Spleen (tissue), 7 donors: ENCODE measurements around the gene VWF.

ENCODE experiments used
- POLR2A ChIP-seq, 3 donors: fragments of 450-650 bp; IDR thresholded peaks; one replicate each; pipeline ENCODE4 v1.5.1; 2017; ENCODE audit warnings: antibody characterized with exemption in 3 of 3, mild to moderate bottlenecking in 1 of 3
- POLR2AphosphoS5 ChIP-seq, 3 donors: sonication (generic); formaldehyde crosslinking; IDR thresholded peaks; one replicate each; pipeline ENCODE4 v1.5.1; 2017; ENCODE audit warnings: antibody characterized with exemption in 3 of 3
- TF ChIP-seq, protein P1 (sequence below), 11 experiments: fragments of 200-600 bp in 7 of 11; fragments of 450-650 bp in 4 of 11; sonication (generic) in 4 of 11; IDR thresholded peaks in 8 of 11; conservative IDR thresholded peaks in 3 of 11; 1 replicate in 7 of 11; 2 replicates in 4 of 11; pipeline versions ENCODE4 v1.4.0 to v1.8.0; 2016 to 2021; ENCODE audit warnings: antibody characterized with exemption in 11 of 11, inconsistent platforms in 4 of 11, mild to moderate bottlenecking in 1 of 11
- donor health status: DM: no; HTN: no; CAD: no; lungs with moderate emphysema.
- donor health status: DM: no; HTN: no; CAD: no.
- donor health status: DM: no; HTN: no; CAD: no.

DNA sequence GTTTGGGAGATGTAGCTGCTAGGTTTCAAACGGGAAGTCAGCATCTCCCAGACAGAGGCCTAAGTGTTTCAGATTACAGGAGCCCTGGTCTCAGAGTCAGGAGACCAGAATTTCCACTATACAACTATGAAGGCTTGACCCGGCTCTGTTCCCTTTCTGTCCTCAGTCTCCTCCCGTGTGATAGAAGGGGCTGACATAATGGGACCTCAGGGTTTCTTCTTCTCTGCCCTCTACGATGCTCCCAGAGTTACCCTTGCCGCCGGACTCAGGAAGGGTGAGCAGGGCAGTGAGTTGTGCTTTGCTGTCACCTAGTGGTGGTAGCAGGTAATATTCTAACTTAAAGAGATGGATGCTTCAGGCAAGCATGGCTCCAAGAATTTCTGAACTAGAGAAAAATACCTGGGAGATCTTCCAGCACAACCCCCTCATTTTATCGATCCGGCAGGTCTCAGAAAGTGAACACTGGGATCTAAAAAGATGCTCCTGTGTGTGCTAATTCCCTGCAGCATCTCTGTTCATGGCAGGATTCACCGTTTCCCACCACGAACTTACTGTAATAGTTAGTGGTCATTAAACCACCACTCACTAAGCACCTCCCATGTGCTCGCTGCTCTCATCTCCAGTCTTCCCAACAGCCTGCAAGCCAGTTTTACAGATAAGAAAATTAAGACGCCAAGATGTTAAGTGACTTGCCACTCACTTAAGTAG is 84.4 kb downstream of the VWF start:
- TF ChIP-seq, protein P1, sequence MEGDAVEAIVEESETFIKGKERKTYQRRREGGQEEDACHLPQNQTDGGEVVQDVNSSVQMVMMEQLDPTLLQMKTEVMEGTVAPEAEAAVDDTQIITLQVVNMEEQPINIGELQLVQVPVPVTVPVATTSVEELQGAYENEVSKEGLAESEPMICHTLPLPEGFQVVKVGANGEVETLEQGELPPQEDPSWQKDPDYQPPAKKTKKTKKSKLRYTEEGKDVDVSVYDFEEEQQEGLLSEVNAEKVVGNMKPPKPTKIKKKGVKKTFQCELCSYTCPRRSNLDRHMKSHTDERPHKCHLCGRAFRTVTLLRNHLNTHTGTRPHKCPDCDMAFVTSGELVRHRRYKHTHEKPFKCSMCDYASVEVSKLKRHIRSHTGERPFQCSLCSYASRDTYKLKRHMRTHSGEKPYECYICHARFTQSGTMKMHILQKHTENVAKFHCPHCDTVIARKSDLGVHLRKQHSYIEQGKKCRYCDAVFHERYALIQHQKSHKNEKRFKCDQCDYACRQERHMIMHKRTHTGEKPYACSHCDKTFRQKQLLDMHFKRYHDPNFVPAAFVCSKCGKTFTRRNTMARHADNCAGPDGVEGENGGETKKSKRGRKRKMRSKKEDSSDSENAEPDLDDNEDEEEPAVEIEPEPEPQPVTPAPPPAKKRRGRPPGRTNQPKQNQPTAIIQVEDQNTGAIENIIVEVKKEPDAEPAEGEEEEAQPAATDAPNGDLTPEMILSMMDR (IDR thresholded peaks at IDR 0.05 in 8 of 11, conservative IDR thresholded peaks at IDR 0.05 in 3 of 11), result peak; percentile 49 to 79 (median 74)
- TF ChIP-seq POLR2A (IDR thresholded peaks at IDR 0.05) (no peak), POLR2AphosphoS5 (IDR thresholded peaks at IDR 0.05) (no peak)
